ENCODE results near the gene FGD6. TPM values are rescaled to one million over a fixed set of nuclear protein-coding genes. Genes with fewer than 3 reads are reported as not detected.

Gene FGD6
- total and polyA plus RNA-seq, 2 of the 4 experiments (the other 2 are of a cell fraction), result 2.6 to 9.5 TPM

GRCh38 chr12:95208678-95209077 is 8.6 kb downstream of the FGD6 start:
- H2AFZ ChIP-seq (replicated peaks; ENCODE audit: low read length, poor library complexity), result no peak overlapping the region
- H3K9ac ChIP-seq (ENCODE audit: low read depth, low read length), result no peak overlapping the region
- no peak overlapping the region for H3K14ac ChIP-seq (replicated peaks; ENCODE audit: low read depth, low read length)
- no peaks in the 10 kb centered on the region for H3K27me3 ChIP-seq (ENCODE audit: control insufficient read depth, insufficient read depth, low read length)
- H2BK120ac ChIP-seq (ENCODE audit: low read depth, low read length), result no peak overlapping the region
- no peak overlapping the region for H2BK20ac ChIP-seq (ENCODE audit: low read depth, low read length)
- H3K79me1 ChIP-seq (ENCODE audit: low read depth in 1 of 2, low read length in 2 of 2), result peaks cover 12 to 40% of the 10 kb centered on the region in 2 experiments
- no peak for DNase-seq
- dilution Hi-C loops (cut with HindIII; ENCODE audit: low sequenced_read_pairs, unreplicated experiment), result no loop called here
- H3K4me3 ChIP-seq (ENCODE audit: insufficient read depth, low read depth, low read length), result no peak overlapping the region
- H4K5ac ChIP-seq (ENCODE audit: low read depth, low read length), result no peak overlapping the region
- H4K8ac ChIP-seq (ENCODE audit: low read depth in 2 of 2, low read length in 2 of 2), result no peak overlapping the region
- no peak overlapping the region for H3K23ac ChIP-seq (ENCODE audit: low read depth, low read length)
- no peak overlapping the region for H3K27ac ChIP-seq (ENCODE audit: insufficient read depth, low read length)
- H2BK5ac ChIP-seq (ENCODE audit: low read depth, low read length, poor library complexity, severe bottlenecking), result no peak overlapping the region
- no peak for ATAC-seq (ENCODE audit: low read depth)
- no peak overlapping the region for H4K91ac ChIP-seq (ENCODE audit: insufficient read depth, low read depth, low read length)
- H3K4me2 ChIP-seq (ENCODE audit: low read depth, low read length), result no peak overlapping the region
- H3K18ac ChIP-seq (ENCODE audit: low read depth, low read length), result no peak overlapping the region
- H3K36me3 ChIP-seq (ENCODE audit: control insufficient read depth, insufficient read depth, low read length), result no peaks in the 10 kb centered on the region
- H4K20me1 ChIP-seq (ENCODE audit: insufficient read depth, low read length), result no peaks in the 10 kb centered on the region
- TF ChIP-seq POLR2A (IDR thresholded peaks at IDR 0.05; ENCODE audit: low read depth, low read length), result no peak
- no peak for TF ChIP-seq SMC3 (IDR thresholded peaks at IDR 0.05; ENCODE audit: low read depth, low read length)
- no peak for TF ChIP-seq BHLHE40 (IDR thresholded peaks at IDR 0.05; ENCODE audit: low read depth, low read length)
- TF ChIP-seq FOS (IDR thresholded peaks at IDR 0.05; ENCODE audit: low read depth, low read length), result no peak
- no peak for TF ChIP-seq USF2 (IDR thresholded peaks at IDR 0.05; ENCODE audit: low read depth, low read length)
- TF ChIP-seq RAD21 (IDR thresholded peaks at IDR 0.05; ENCODE audit: low read length), result no peak
- no peak for TF ChIP-seq CEBPB (IDR thresholded peaks at IDR 0.05; ENCODE audit: low read depth, low read length)
- TF ChIP-seq NFE2L2 (IDR thresholded peaks at IDR 0.05; ENCODE audit: low read depth, low read length), result no peak
- TF ChIP-seq MXI1 (IDR thresholded peaks at IDR 0.05; ENCODE audit: borderline replicate concordance, low read depth, low read length), result no peak
- H3K9me1 ChIP-seq (ENCODE audit: insufficient read depth, low read length), result peaks cover 11% of the 10 kb centered on the region
- no peak overlapping the region for H3K56ac ChIP-seq (ENCODE audit: extremely low read depth, insufficient read depth, low read length)
- no peaks in the 10 kb centered on the region for H3K9me3 ChIP-seq (ENCODE audit: control insufficient read depth, insufficient read depth, low read length)
- ChIA-PET CTCF (interaction anchor here (1.2 kb wide), 1 partner anchor 9 kb away, joined by 3 read pairs; the partner anchor contains the start of genes FGD6 and VEZT), POLR2A (ENCODE audit: unreplicated experiment) (no interaction called here)
- peaks cover 13% of the 10 kb centered on the region for H3K4me1 ChIP-seq (ENCODE audit: control insufficient read depth, insufficient read depth, low read length)
- H2BK15ac ChIP-seq (ENCODE audit: low read depth, low read length), result no peak overlapping the region
- no peak overlapping the region for H2AK9ac ChIP-seq (replicated peaks; ENCODE audit: low read depth, low read length, poor library complexity)
- intact Hi-C loops (cut with micrococcal nuclease), result no loop called here
- no peak overlapping the region for H3K4ac ChIP-seq (ENCODE audit: low read depth, low read length)
- H2AK5ac ChIP-seq (ENCODE audit: low read depth, low read length), result no peak overlapping the region
- BruUV-seq (replicated peaks), result no TSS peak
- in situ Hi-C loops (cut with MboI; ENCODE audit: low sequenced_read_pairs), result no loop called here
- WGBS, 2 experiments (ENCODE audit: extremely low coverage in 2 of 2, insufficient read length in 1 of 2), result 100% methylated on average over 2 of the region's 7 CpGs; no CpG with 5 or more reads in 1 of the 2 experiments

All from IMR-90 (cell line).